B cell (primary cell): ENCODE data around the gene TMA7.

Experiments used
- CTCF ChIP-seq: fragments of 200-600 bp; IDR thresholded peaks from one replicate; pipeline ENCODE4 v1.8.0; 2022; ENCODE audit warnings: antibody characterized with exemption, mild to moderate bottlenecking
- EZH2 ChIP-seq: IDR thresholded peaks from 2 replicates; pipeline ENCODE4 v1.6.1; 2012; ENCODE audit warnings: borderline replicate concordance, low read depth, mild to moderate bottlenecking, moderate library complexity, low read length; ENCODE audit not compliant: insufficient read depth, poor library complexity, severe bottlenecking

- no peak for TF ChIP-seq CTCF
- TF ChIP-seq EZH2: no peak
Measured at GRCh38 chr3:48411041-48411588, 28.9 kb upstream of the TMA7 start.
